Stomach (tissue), 9 donors: ENCODE results near the gene CARMIL1. TPM values are rescaled to one million over a fixed set of nuclear protein-coding genes. Genes with fewer than 3 reads are reported as not detected.

Source experiments
- DNase-seq, 2 donors: peaks; one replicate each; pipeline versions ENCODE4 v3.0.0 to v3.0.0-alpha.2; 2013 to 2019
- H3K27ac ChIP-seq, 5 donors: fragments of 200-600 bp in 4 of 5; sonication (generic) in 4 of 5; one replicate each; pipeline ENCODE4 v1.5.1; 2013 to 2019; ENCODE audit warnings: mild to moderate bottlenecking in 1 of 5, moderate library complexity in 1 of 5
- H3K27me3 ChIP-seq, 3 donors: fragments of 200-600 bp; sonication (generic); one replicate each; pipeline ENCODE4 v1.5.1; 2017 to 2019; ENCODE audit warnings: mixed run types in 1 of 3
- H3K36me3 ChIP-seq, 4 donors: fragments of 200-600 bp; sonication (generic); 1 replicate in 3 of 4; 2 replicates in 1 of 4; pipeline ENCODE4 v1.5.1; 2016 to 2019
- H3K4me1 ChIP-seq, 4 donors: fragments of 200-600 bp; sonication (generic); one replicate each; pipeline ENCODE4 v1.5.1; 2016 to 2019
- H3K4me3 ChIP-seq, 4 donors: fragments of 200-600 bp; sonication (generic) in 3 of 4; one replicate each; pipeline ENCODE4 v1.5.1; 2016 to 2019; ENCODE audit warnings: mild to moderate bottlenecking in 1 of 4
- H3K9me3 ChIP-seq, 4 donors: fragments of 200-600 bp; sonication (generic); one replicate each; pipeline ENCODE4 v1.5.1; 2016 to 2019
- EP300 ChIP-seq: sonication (generic); formaldehyde crosslinking; IDR thresholded peaks from one replicate; pipeline ENCODE4 v1.6.1; 2017; ENCODE audit warnings: antibody characterized with exemption
- POLR2A ChIP-seq, 4 donors: fragments of 450-650 bp; IDR thresholded peaks; one replicate each; pipeline ENCODE4 v1.6.1; 2016; ENCODE audit warnings: antibody characterized with exemption in 4 of 4, control low read depth in 2 of 4, mild to moderate bottlenecking in 1 of 4, moderate library complexity in 1 of 4
- POLR2AphosphoS5 ChIP-seq, 3 donors: sonication (generic); formaldehyde crosslinking; IDR thresholded peaks; one replicate each; pipeline ENCODE4 v1.6.1; 2016; ENCODE audit warnings: antibody characterized with exemption in 3 of 3
- WGBS, 5 donors: extraction: QIAGEN DNeasy Blood & Tissue Kit in 3 of 5; methylation state at CpG; one replicate each; pipeline versions ENCODE4 v1.1.5 to v1.1.7; 2013 to 2018; 5-methylcytosine and 5-hydroxymethylcytosine counted together
- intact Hi-C: fragments of 100-400 bp; cut with DNase I; formaldehyde crosslinking; loops from one replicate; pipeline ENCODE4 v1.15.1; 2023; ENCODE audit warnings: low total_unique reads
- polyA plus RNA-seq, 3 donors: library from polyadenylated mRNA; stranded (reverse); fragments of 200-250 nt; gene quantifications; one replicate each; pipeline ENCODE4 v1.2.3, GENCODE V29; 2013
- total RNA-seq, 5 donors: library from RNA; depleted of rRNA; stranded (reverse); fragments of >200 nt; gene quantifications; one replicate each; pipeline versions ENCODE4 v1.1.0 to v1.2.3, GENCODE V29; 2014 to 2016
- TF ChIP-seq, protein P1 (sequence below), 7 experiments: fragments of 450-650 bp in 4 of 7; fragments of 200-600 bp in 3 of 7; sonication (generic) in 3 of 7; IDR thresholded peaks; one replicate each; pipeline ENCODE4 v1.5.1; 2016 to 2019; ENCODE audit warnings: antibody characterized with exemption in 7 of 7, control low read depth in 2 of 7, mild to moderate bottlenecking in 1 of 7
- donor health status: healthy with polysubstance abuse.
- donor health status: Bipolar disorder and iron deficiency.
- donor health status: healthy.

CARMIL1 gene
- total and polyA plus RNA-seq, 8 donors, result 10.5 to 42.7 (median 14.9) TPM

DNA sequence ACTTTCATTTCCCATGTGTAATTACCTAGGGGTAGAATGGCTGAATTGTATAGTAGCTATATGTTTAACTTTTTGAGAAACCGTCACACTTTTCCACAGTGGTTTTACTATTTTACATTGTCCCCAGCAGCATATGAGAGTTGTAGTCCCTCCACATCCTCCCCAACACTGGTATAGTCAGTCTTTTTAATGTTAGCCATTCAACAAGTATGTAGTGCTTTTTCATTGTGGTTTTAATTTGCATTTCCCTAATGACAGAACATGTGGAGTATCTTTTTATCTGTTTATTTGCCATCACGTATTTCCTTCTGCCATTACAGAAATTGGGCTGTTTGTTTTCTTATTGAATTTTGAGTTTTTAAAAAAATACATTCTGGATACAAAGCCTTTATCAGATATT lies 148.4 kb downstream of the CARMIL1 start:
- Histone ChIP-seq H3K4me1 (no peaks in the 10 kb centered on the region), H3K9me3 (no peaks in the 10 kb centered on the region), H3K36me3 (no peaks in the 10 kb centered on the region), H3K27ac (no peak overlapping the region), H3K27me3 (no peaks in the 10 kb centered on the region), H3K4me3 (no peak overlapping the region)
- DNase-seq, result no peak
- intact Hi-C loops, result no loop called here
- TF ChIP-seq POLR2A (IDR thresholded peaks at IDR 0.05), result no peak
- TF ChIP-seq, protein P1, sequence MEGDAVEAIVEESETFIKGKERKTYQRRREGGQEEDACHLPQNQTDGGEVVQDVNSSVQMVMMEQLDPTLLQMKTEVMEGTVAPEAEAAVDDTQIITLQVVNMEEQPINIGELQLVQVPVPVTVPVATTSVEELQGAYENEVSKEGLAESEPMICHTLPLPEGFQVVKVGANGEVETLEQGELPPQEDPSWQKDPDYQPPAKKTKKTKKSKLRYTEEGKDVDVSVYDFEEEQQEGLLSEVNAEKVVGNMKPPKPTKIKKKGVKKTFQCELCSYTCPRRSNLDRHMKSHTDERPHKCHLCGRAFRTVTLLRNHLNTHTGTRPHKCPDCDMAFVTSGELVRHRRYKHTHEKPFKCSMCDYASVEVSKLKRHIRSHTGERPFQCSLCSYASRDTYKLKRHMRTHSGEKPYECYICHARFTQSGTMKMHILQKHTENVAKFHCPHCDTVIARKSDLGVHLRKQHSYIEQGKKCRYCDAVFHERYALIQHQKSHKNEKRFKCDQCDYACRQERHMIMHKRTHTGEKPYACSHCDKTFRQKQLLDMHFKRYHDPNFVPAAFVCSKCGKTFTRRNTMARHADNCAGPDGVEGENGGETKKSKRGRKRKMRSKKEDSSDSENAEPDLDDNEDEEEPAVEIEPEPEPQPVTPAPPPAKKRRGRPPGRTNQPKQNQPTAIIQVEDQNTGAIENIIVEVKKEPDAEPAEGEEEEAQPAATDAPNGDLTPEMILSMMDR (IDR thresholded peaks at IDR 0.05), result no peak
- 29 to 65% (median 45%) methylated on average over 2 of the region's 2 CpGs for WGBS, 5 donors

DNA sequence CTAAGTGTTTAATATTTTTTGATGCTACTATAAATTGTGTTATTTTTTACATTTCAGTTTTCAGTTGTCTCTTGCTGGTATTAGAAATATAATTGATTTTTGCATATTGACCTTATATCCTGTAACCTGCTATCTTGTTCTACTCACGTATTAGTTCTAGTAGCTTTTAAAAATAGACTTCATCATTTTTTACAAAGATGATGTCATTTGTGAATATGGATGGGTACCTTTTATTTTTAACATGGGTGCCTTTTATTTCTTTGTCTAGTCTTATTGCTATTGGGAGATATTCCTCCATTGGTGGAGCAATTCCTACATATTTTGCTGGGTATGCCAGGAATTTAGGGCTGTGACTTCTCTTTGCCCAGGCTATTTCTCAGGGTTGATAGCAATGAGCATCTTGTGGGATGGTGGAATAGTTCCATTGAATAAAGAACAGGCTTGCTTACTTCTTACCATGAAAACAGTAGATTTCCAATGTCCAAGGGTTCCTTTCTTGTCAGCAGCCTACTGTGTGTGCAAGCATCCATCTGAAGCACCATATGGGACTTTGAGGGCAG lies 149.7 kb downstream of the CARMIL1 start:
- H3K4me3 ChIP-seq, result no peak overlapping the region
- no peaks in the 10 kb centered on the region for H3K9me3 ChIP-seq
- no peak overlapping the region for H3K27ac ChIP-seq
- intact Hi-C loops, result no loop called here
- WGBS, 5 donors, result 83 to 98% (median 96%) methylated on average over 1 of the region's 1 CpG
- H3K27me3 ChIP-seq, result no peaks in the 10 kb centered on the region
- DNase-seq, result no peak
- H3K36me3 ChIP-seq, result no peaks in the 10 kb centered on the region
- TF ChIP-seq POLR2A (IDR thresholded peaks at IDR 0.05) (no peak), EP300 (no peak), POLR2AphosphoS5 (IDR thresholded peaks at IDR 0.05) (no peak)
- TF ChIP-seq, protein P1 (IDR thresholded peaks at IDR 0.05), result no peak
- no peaks in the 10 kb centered on the region for H3K4me1 ChIP-seq

DNA sequence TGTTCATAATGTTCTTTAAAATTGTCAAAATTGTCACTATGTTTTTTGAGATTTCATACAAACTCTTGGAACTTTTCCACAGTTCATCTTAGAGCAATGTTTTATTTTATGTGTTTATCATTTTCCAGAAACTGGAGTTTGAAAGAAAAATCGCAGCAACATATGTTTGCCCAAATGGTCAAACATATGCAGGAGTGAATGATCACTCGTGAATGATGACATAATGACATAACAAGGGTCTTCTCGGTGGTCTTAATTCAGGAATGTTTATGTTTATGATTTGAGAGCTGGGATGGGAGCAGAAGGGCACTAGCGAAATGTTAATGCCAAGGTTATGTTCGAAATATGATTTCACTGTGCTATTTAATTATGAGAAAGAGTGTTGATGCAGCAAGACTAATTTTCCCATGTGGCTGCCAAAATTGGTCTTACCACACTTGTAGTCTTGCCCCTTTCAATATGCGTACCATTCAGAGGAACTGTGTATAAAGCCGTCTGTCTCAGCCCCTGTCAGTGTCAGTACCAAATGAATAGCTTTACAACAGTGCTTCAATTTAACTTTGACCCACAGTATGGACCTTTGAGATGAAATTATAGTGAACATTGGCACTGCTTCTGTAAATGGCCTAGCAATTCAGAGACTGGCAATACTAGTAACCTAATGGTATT lies 152.3 kb downstream of the CARMIL1 start:
- H3K27ac ChIP-seq, result no peak overlapping the region
- H3K4me3 ChIP-seq, result no peak overlapping the region
- WGBS, 5 donors, result 65 to 87% (median 76%) methylated on average over 7 of the region's 7 CpGs
- TF ChIP-seq POLR2A (IDR thresholded peaks at IDR 0.05) (no peak), POLR2AphosphoS5 (IDR thresholded peaks at IDR 0.05) (no peak), EP300 (no peak)
- TF ChIP-seq, protein P1 (IDR thresholded peaks at IDR 0.05), result no peak
- H3K9me3 ChIP-seq, result no peaks in the 10 kb centered on the region
- intact Hi-C loops, result loop anchor here (10.0 kb wide), 1 partner anchor 513 kb away; no protein-coding TSS in a partner anchor
- H3K4me1 ChIP-seq, result no peaks in the 10 kb centered on the region
- no peaks in the 10 kb centered on the region for H3K36me3 ChIP-seq
- DNase-seq, result no peak
- no peaks in the 10 kb centered on the region for H3K27me3 ChIP-seq

DNA sequence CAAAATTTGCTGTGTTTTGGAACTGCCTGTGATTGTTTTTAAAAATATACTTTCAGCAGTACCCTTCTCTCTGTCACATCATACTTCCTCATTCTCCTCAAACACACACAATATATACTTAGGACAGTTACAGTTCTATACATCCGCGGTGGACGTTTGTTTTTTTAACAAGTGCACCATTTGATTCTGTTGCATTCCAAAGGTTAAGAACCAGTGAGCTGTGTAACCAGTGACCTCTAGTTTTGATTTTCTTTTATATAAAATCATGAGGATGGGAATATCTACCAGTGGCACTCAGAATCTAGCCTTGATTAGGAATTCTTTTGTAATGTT lies 152.8 kb downstream of the CARMIL1 start:
- TF ChIP-seq, protein P1 (IDR thresholded peaks at IDR 0.05), result no peak
- Histone ChIP-seq H3K9me3 (no peaks in the 10 kb centered on the region), H3K27ac (no peak overlapping the region), H3K4me1 (no peaks in the 10 kb centered on the region), H3K36me3 (no peaks in the 10 kb centered on the region), H3K4me3 (no peak overlapping the region), H3K27me3 (no peaks in the 10 kb centered on the region)
- intact Hi-C loops, result loop anchor here (10.0 kb wide), 1 partner anchor 513 kb away; no protein-coding TSS in a partner anchor
- no peak for DNase-seq
- WGBS, 5 donors, result 41 to 53% (median 47%) methylated on average over 3 of the region's 3 CpGs
